PC-9 (cell line): ENCODE measurements around the gene SNAI3.

Experiments
- EZH2 ChIP-seq: fragments of 200-600 bp; sonication (generic); IDR thresholded peaks from 2 replicates; pipeline ENCODE4 v1.8.0; 2017; ENCODE audit warnings: antibody characterized with exemption, low read depth
- TF ChIP-seq, protein P1 (sequence below): fragments of 200-600 bp; sonication (generic); conservative IDR thresholded peaks from 2 replicates; pipeline ENCODE4 v1.6.1; 2017; ENCODE audit warnings: mixed run types, antibody characterized with exemption, mild to moderate bottlenecking, moderate library complexity

DNA sequence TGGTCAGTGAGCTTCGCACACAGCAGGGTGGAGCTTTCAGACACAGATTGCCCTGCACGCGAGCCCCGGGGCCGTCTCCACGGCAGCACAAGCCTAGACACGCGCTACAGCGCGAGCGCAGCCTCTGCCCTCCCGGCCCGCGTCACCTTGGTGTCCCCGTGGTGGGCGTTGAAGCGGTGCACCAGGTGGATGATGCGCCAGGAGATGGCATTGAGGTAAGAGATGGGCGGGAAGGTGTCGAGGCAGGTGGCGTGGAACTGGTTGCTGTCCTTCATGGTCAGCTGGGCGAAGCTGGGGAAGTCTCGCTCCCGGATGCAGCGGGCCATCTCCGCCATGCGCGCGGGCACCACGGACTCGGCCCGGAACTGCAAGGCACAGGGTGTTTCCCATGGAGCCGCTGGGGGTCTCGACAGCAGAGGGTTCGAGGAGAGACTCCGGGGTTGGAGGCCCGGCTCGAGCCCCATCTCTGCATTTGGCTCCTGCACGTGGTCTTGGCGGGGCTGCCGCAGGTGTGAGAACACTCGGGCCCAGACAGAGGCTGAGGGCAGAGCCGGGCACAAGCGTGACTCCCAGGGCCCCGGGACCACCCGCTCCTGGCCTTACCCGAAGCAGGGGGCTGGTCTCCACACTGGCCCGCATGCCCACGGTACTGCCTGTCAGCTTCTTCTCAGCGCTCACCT is 31.1 kb downstream of the SNAI3 start:
- TF ChIP-seq, protein P1, sequence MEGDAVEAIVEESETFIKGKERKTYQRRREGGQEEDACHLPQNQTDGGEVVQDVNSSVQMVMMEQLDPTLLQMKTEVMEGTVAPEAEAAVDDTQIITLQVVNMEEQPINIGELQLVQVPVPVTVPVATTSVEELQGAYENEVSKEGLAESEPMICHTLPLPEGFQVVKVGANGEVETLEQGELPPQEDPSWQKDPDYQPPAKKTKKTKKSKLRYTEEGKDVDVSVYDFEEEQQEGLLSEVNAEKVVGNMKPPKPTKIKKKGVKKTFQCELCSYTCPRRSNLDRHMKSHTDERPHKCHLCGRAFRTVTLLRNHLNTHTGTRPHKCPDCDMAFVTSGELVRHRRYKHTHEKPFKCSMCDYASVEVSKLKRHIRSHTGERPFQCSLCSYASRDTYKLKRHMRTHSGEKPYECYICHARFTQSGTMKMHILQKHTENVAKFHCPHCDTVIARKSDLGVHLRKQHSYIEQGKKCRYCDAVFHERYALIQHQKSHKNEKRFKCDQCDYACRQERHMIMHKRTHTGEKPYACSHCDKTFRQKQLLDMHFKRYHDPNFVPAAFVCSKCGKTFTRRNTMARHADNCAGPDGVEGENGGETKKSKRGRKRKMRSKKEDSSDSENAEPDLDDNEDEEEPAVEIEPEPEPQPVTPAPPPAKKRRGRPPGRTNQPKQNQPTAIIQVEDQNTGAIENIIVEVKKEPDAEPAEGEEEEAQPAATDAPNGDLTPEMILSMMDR: no peak
- TF ChIP-seq EZH2: no peak
